HEK293 (cell line): ENCODE results near the gene ACER3.
A peak's percentile ranks its signal among the peaks of the same experiment; 100 is the strongest.

ENCODE experiments used
- CTCF ChIA-PET: fragments of 350-600 bp; formaldehyde crosslinking; extraction: SDS; loops from one replicate; lab custom pipeline; 2021; ENCODE audit warnings: antibody characterized with exemption; lab: Yijun Ruan, JAX
- POLR2A ChIA-PET: fragments of 300-600 bp; formaldehyde crosslinking; extraction: SDS; loops from one replicate; lab custom pipeline; 2020; ENCODE audit warnings: antibody characterized with exemption, inconsistent platforms; lab: Yijun Ruan, JAX
- H3K27ac ChIP-seq: fragments of 200-500 bp; sonication (Bioruptor generic); 2 replicates; pipeline ENCODE4 v1.5.1; 2014; ENCODE audit warnings: low read depth, low read length, control low read depth, inconsistent platforms; ENCODE audit errors: extremely low read depth
- H3K36me3 ChIP-seq, 2 experiments: fragments of 200-500 bp in 1 of 2; sonication (Bioruptor generic) in 1 of 2; 1 replicate in 1 of 2; 2 replicates in 1 of 2; pipeline ENCODE4 v1.5.1; 2014 to 2017; ENCODE audit warnings: inconsistent platforms in 2 of 2, low read length in 2 of 2; ENCODE audit not compliant: control insufficient read depth in 2 of 2, insufficient read depth in 1 of 2
- H3K4me1 ChIP-seq: fragments of 200-500 bp; sonication (Bioruptor generic); 2 replicates; pipeline ENCODE4 v1.5.1; 2014; ENCODE audit warnings: mild to moderate bottlenecking, low read length, inconsistent platforms; ENCODE audit not compliant: control insufficient read depth, insufficient read depth
- H3K4me3 ChIP-seq: 2 replicates; pipeline ENCODE4 v1.5.1; 2011; ENCODE audit warnings: low read depth, mild to moderate bottlenecking, control low read depth, low read length, moderate library complexity
- H3K9me3 ChIP-seq: fragments of 200-500 bp; sonication (Bioruptor generic); 2 replicates; pipeline ENCODE4 v1.5.1; 2014; ENCODE audit warnings: low read depth, low read length, inconsistent platforms; ENCODE audit not compliant: control insufficient read depth, insufficient read depth
- CTCF ChIP-seq: fragments of 450-650 bp; formaldehyde crosslinking; IDR thresholded peaks from 2 replicates; pipeline ENCODE4 v1.5.1; 2016; ENCODE audit warnings: missing biosample characterization, missing genetic modification characterization
- PRDM1 ChIP-seq: fragments of 450-650 bp; formaldehyde crosslinking; IDR thresholded peaks from 2 replicates; pipeline ENCODE4; 2016; ENCODE audit warnings: missing biosample characterization, missing genetic modification characterization
- ZBTB11 ChIP-seq: fragments of 450-650 bp; formaldehyde crosslinking; conservative IDR thresholded peaks from 2 replicates; pipeline ENCODE4 v1.5.1; 2016; ENCODE audit warnings: low read depth, missing biosample characterization, missing genetic modification characterization
- ZBTB21 ChIP-seq: fragments of 450-650 bp; formaldehyde crosslinking; IDR thresholded peaks from 2 replicates; pipeline ENCODE4 v1.5.1; 2017; ENCODE audit warnings: missing biosample characterization, missing genetic modification characterization
- ZBTB44 ChIP-seq: fragments of 450-650 bp; IDR thresholded peaks from 2 replicates; pipeline ENCODE4 v1.5.1; 2018; ENCODE audit warnings: missing biosample characterization, mild to moderate bottlenecking, missing genetic modification characterization
- ZBTB48 ChIP-seq: fragments of 450-650 bp; formaldehyde crosslinking; IDR thresholded peaks from 2 replicates; pipeline ENCODE4 v1.5.1; 2016; ENCODE audit warnings: missing biosample characterization, missing genetic modification characterization
- ZNF16 ChIP-seq: fragments of 450-650 bp; formaldehyde crosslinking; IDR thresholded peaks from 2 replicates; pipeline ENCODE4 v1.5.1; 2016; ENCODE audit warnings: low read depth, missing biosample characterization, missing genetic modification characterization
- ZNF175 ChIP-seq: fragments of 450-650 bp; formaldehyde crosslinking; IDR thresholded peaks from 2 replicates; pipeline ENCODE4 v1.5.1; 2016; ENCODE audit warnings: missing biosample characterization, missing genetic modification characterization
- ZNF274 ChIP-seq, 2 experiments: fragments of 200-500 bp in 1 of 2; fragments of 450-650 bp in 1 of 2; sonication (Bioruptor generic) in 1 of 2; formaldehyde crosslinking in 1 of 2; IDR thresholded peaks; 2 replicates each; pipeline versions ENCODE4 v1.5.1 to v1.6.1; 2014 to 2016; ENCODE audit warnings: borderline replicate concordance in 1 of 2, inconsistent platforms in 1 of 2, low read length in 1 of 2, missing biosample characterization in 1 of 2, missing genetic modification characterization in 1 of 2
- ZNF350 ChIP-seq: fragments of 450-650 bp; formaldehyde crosslinking; IDR thresholded peaks from 2 replicates; pipeline ENCODE4 v1.5.0; 2017; ENCODE audit warnings: missing biosample characterization, mild to moderate bottlenecking, missing genetic modification characterization
- ZNF398 ChIP-seq: fragments of 450-650 bp; formaldehyde crosslinking; IDR thresholded peaks from 2 replicates; pipeline ENCODE4 v1.5.1; 2017; ENCODE audit warnings: missing biosample characterization, missing genetic modification characterization
- ZNF449 ChIP-seq: fragments of 450-650 bp; formaldehyde crosslinking; IDR thresholded peaks from 2 replicates; pipeline ENCODE4 v1.5.1; 2017; ENCODE audit warnings: missing biosample characterization, mild to moderate bottlenecking, missing genetic modification characterization, moderate library complexity
- ZNF510 ChIP-seq: fragments of 450-650 bp; formaldehyde crosslinking; IDR thresholded peaks from 2 replicates; pipeline ENCODE4 v1.5.1; 2018; ENCODE audit warnings: mild to moderate bottlenecking, missing genetic modification characterization, missing biosample characterization; ENCODE audit not compliant: insufficient replicate concordance
- ZNF555 ChIP-seq: fragments of 450-650 bp; formaldehyde crosslinking; conservative IDR thresholded peaks from 2 replicates; pipeline ENCODE4 v1.5.1; 2017; ENCODE audit warnings: missing biosample characterization, mild to moderate bottlenecking, missing genetic modification characterization, inconsistent platforms
- ZNF558 ChIP-seq: fragments of 450-650 bp; formaldehyde crosslinking; IDR thresholded peaks from 2 replicates; pipeline ENCODE4 v1.5.1; 2016; ENCODE audit warnings: missing biosample characterization, missing genetic modification characterization
- ZNF621 ChIP-seq: fragments of 450-650 bp; formaldehyde crosslinking; IDR thresholded peaks from 2 replicates; pipeline ENCODE4 v1.5.1; 2017; ENCODE audit warnings: missing biosample characterization, missing genetic modification characterization
- ZNF654 ChIP-seq: fragments of 450-650 bp; formaldehyde crosslinking; IDR thresholded peaks from 2 replicates; pipeline ENCODE4 v1.5.1; 2016; ENCODE audit warnings: low read depth, missing biosample characterization, missing genetic modification characterization
- ZNF707 ChIP-seq: fragments of 450-650 bp; formaldehyde crosslinking; IDR thresholded peaks from 2 replicates; pipeline ENCODE4 v1.5.1; 2016; ENCODE audit warnings: missing biosample characterization, missing genetic modification characterization
- ZSCAN5A ChIP-seq: fragments of 450-650 bp; formaldehyde crosslinking; IDR thresholded peaks from 2 replicates; pipeline ENCODE4 v1.5.1; 2016; ENCODE audit warnings: missing biosample characterization, missing genetic modification characterization

The ACER3 gene

GRCh38 chr11:76837696-76838677 is 22.7 kb upstream of the ACER3 start:
- TF ChIP-seq ZNF510 (tag by site-specific recombination) (no peak), ZNF449 (tag by site-specific recombination) (no peak)
- TF ChIP-seq, all 188 proteins: peak for 0
- no peaks in the 10 kb centered on the region for H3K9me3 ChIP-seq
- no peak overlapping the region for H3K4me3 ChIP-seq
- ChIA-PET CTCF (no interaction called here), POLR2A (no interaction called here)
- no peaks in the 10 kb centered on the region for H3K4me1 ChIP-seq
- no peak overlapping the region for H3K27ac ChIP-seq
- no peaks in the 10 kb centered on the region for H3K36me3 ChIP-seq

- no peak overlapping the region for H3K4me3 ChIP-seq
- H3K9me3 ChIP-seq, result no peaks in the 10 kb centered on the region
- CTCF ChIA-PET, result no interaction called here
- POLR2A ChIA-PET, result no interaction called here
- no peaks in the 10 kb centered on the region for H3K36me3 ChIP-seq
- H3K4me1 ChIP-seq, result no peaks in the 10 kb centered on the region
- peak; percentile 20; the same call in 1 of the 2 replicates for TF ChIP-seq ZNF654
- TF ChIP-seq ZNF707, result no peak
- TF ChIP-seq ZSCAN5A (tag by site-specific recombination), result no peak
- TF ChIP-seq ZBTB48 (tag by site-specific recombination), result no peak
- TF ChIP-seq ZNF621 (tag by site-specific recombination), result no peak
- TF ChIP-seq ZNF16, result no peak
- no peak for TF ChIP-seq ZNF398
- TF ChIP-seq ZNF558, result no peak
- TF ChIP-seq PRDM1 (tag by site-specific recombination), result no peak
- TF ChIP-seq ZNF555 (tag by site-specific recombination), result no peak
- no peak for TF ChIP-seq ZNF274 (IDR thresholded peaks at IDR 0.05; ENCODE audit: low read length)
- no peak for TF ChIP-seq ZNF274 (tag by site-specific recombination; IDR thresholded peaks at IDR 0.05; ENCODE audit: borderline replicate concordance)
- no peak for TF ChIP-seq ZNF175 (tag by site-specific recombination)
- TF ChIP-seq ZNF350 (tag by site-specific recombination), result no peak
- TF ChIP-seq ZBTB21 (tag by site-specific recombination), result no peak
- TF ChIP-seq ZBTB11 (tag by site-specific recombination), result no peak
- TF ChIP-seq ZBTB44 (tag by site-specific recombination), result no peak
- peak; percentile 20; the same call in 1 of the 2 replicates for TF ChIP-seq CTCF
- no peak overlapping the region for H3K27ac ChIP-seq
Observed at GRCh38 chr11:76838678-76839068, 22.0 kb upstream of the ACER3 start.
